Natural killer cell (primary cell): ENCODE measurements around the gene WASF2. TPM values are rescaled to one million over a fixed set of nuclear protein-coding genes. Genes with fewer than 3 reads are reported as not detected.

ENCODE experiments used
- ATAC-seq, 3 donors: fragments of 150-1000 bp in 2 of 3; fragments of 200-7000 bp in 1 of 3; cut with Tn5 transposase; 1 replicate in 1 of 3; 2 replicates in 2 of 3; pipeline ENCODE4 v1.10.0; 2021; ENCODE audit warnings: mild to moderate bottlenecking in 2 of 3, moderate library complexity in 2 of 3
- DNase-seq, 2 donors: peaks; one replicate each; pipeline versions ENCODE4 v3.0.0 to v3.0.0-alpha.2; 2013 to 2021; ENCODE audit warnings: mixed read lengths in 1 of 2
- H3K27ac ChIP-seq: one replicate; pipeline ENCODE4 v1.5.1; 2013; ENCODE audit warnings: mild to moderate bottlenecking, low read length
- H3K27me3 ChIP-seq: one replicate; pipeline ENCODE4 v1.6.1; 2013; ENCODE audit warnings: low read length; ENCODE audit not compliant: control insufficient read depth, insufficient read depth
- H3K36me3 ChIP-seq: one replicate; pipeline ENCODE4 v1.6.1; 2013; ENCODE audit warnings: low read length; ENCODE audit not compliant: control insufficient read depth, insufficient read depth
- H3K4me1 ChIP-seq: one replicate; pipeline ENCODE4 v1.6.1; 2013; ENCODE audit warnings: low read length; ENCODE audit not compliant: control insufficient read depth, insufficient read depth
- H3K4me3 ChIP-seq: one replicate; pipeline ENCODE4 v1.5.1; 2013; ENCODE audit warnings: low read length
- H3K9me3 ChIP-seq: one replicate; pipeline ENCODE4 v1.6.1; 2013; ENCODE audit warnings: low read length; ENCODE audit not compliant: control insufficient read depth, insufficient read depth
- H3K27ac Mint-ChIP-seq, 2 donors: one replicate each; pipeline ENCODE4 v1.8.0; 2022; ENCODE audit warnings: mild to moderate bottlenecking in 2 of 2, mixed read lengths in 2 of 2, moderate library complexity in 1 of 2
- H3K27me3 Mint-ChIP-seq, 2 donors: one replicate each; pipeline ENCODE4 v1.8.0; 2022; ENCODE audit warnings: low read depth in 2 of 2, mixed read lengths in 2 of 2
- H3K36me3 Mint-ChIP-seq: one replicate; pipeline ENCODE4 v1.8.0; 2022; ENCODE audit warnings: mixed read lengths
- H3K4me1 Mint-ChIP-seq, 2 donors: one replicate each; pipeline ENCODE4 v1.8.0; 2022; ENCODE audit warnings: mixed read lengths in 2 of 2
- H3K4me3 Mint-ChIP-seq: one replicate; pipeline ENCODE4 v1.8.0; 2022; ENCODE audit warnings: mild to moderate bottlenecking, moderate library complexity, mixed read lengths
- H3K9me3 Mint-ChIP-seq, 2 donors: one replicate each; pipeline ENCODE4 v1.8.0; 2022; ENCODE audit warnings: mixed read lengths in 2 of 2
- WGBS: methylation state at CpG from one replicate; pipeline ENCODE4 v1.1.7; 2013; ENCODE audit warnings: missing lambda C conversion rate; ENCODE audit not compliant: insufficient coverage; 5-methylcytosine and 5-hydroxymethylcytosine counted together
- intact Hi-C: fragments of 100-400 bp; cut with micrococcal nuclease; formaldehyde crosslinking; loops from one replicate; pipeline ENCODE4 v1.14.2; 2022
- total RNA-seq, 4 donors: library from RNA; stranded (reverse); fragments of 120-200 nt in 1 of 4; gene quantifications; one replicate each; pipeline versions ENCODE4 v1.2.3 to v1.2.4, GENCODE V29; 2013 to 2022
- TF ChIP-seq, protein P1 (sequence below): fragments of 200-600 bp; IDR thresholded peaks from one replicate; pipeline ENCODE4 v1.8.0; 2022; ENCODE audit warnings: antibody characterized with exemption

WASF2 gene
- total RNA-seq, 3 donors from 2014 or later (not counting 1 experiment from before 2014, with no cell fraction given), result 137 to 153 (median 143) TPM

- 93% methylated on average over 24 of the region's 24 CpGs for WGBS
- H3K4me3 Mint-ChIP-seq, result no peak overlapping the region
- ATAC-seq (no peak), DNase-seq (no peak)
- intact Hi-C loops, result no loop called here
- Histone ChIP-seq H3K4me1 (peaks cover 26% of the 10 kb centered on the region), H3K36me3 (no peaks in the 10 kb centered on the region), H3K4me3 (no peak overlapping the region), H3K9me3 (no peaks in the 10 kb centered on the region), H3K27ac (no peak overlapping the region), H3K27me3 (no peaks in the 10 kb centered on the region)
- no peak overlapping the region for H3K27ac Mint-ChIP-seq
- no peaks in the 10 kb centered on the region for H3K9me3 Mint-ChIP-seq
- H3K27me3 Mint-ChIP-seq, result peaks cover 0 to 4% of the 10 kb centered on the region in 2 donors
- H3K4me1 Mint-ChIP-seq, result peaks cover 19 to 24% of the 10 kb centered on the region in 2 donors
- no peaks in the 10 kb centered on the region for H3K36me3 Mint-ChIP-seq
- TF ChIP-seq, protein P1, sequence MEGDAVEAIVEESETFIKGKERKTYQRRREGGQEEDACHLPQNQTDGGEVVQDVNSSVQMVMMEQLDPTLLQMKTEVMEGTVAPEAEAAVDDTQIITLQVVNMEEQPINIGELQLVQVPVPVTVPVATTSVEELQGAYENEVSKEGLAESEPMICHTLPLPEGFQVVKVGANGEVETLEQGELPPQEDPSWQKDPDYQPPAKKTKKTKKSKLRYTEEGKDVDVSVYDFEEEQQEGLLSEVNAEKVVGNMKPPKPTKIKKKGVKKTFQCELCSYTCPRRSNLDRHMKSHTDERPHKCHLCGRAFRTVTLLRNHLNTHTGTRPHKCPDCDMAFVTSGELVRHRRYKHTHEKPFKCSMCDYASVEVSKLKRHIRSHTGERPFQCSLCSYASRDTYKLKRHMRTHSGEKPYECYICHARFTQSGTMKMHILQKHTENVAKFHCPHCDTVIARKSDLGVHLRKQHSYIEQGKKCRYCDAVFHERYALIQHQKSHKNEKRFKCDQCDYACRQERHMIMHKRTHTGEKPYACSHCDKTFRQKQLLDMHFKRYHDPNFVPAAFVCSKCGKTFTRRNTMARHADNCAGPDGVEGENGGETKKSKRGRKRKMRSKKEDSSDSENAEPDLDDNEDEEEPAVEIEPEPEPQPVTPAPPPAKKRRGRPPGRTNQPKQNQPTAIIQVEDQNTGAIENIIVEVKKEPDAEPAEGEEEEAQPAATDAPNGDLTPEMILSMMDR, result no peak
Observed at GRCh38 chr1:27519331-27520258, 29.6 kb upstream of the WASF2 start.

DNA sequence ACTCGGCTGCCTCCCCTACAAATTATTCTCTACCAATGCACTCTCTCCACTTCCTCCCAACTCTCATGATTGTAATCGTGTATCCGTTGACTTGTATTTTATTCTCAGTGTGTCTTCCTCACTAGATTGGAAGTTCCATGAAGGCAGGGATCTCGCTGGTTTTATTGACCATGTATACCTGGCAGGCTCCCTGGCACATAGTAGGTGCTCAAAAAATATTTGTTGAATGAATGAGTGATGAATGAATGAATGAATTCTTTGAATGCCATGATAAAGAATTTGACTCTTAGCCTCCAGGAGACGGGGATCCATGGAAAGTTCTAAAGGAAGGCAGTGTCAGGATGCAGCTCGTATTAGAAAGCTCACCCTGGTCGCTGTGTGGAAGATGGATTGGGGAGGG lies 28.8 kb upstream of the WASF2 start:
- no peak overlapping the region for H3K27ac Mint-ChIP-seq
- Histone ChIP-seq H3K27me3 (no peaks in the 10 kb centered on the region), H3K36me3 (no peaks in the 10 kb centered on the region), H3K4me1 (peaks cover 26% of the 10 kb centered on the region), H3K27ac (no peak overlapping the region), H3K4me3 (no peak overlapping the region), H3K9me3 (no peaks in the 10 kb centered on the region)
- TF ChIP-seq, protein P1, result no peak
- DNase-seq, result no peak
- H3K36me3 Mint-ChIP-seq, result no peaks in the 10 kb centered on the region
- H3K9me3 Mint-ChIP-seq, result no peaks in the 10 kb centered on the region
- peaks cover 19 to 26% of the 10 kb centered on the region in 2 donors for H3K4me1 Mint-ChIP-seq
- intact Hi-C loops, result no loop called here
- WGBS, result 94% methylated on average over 7 of the region's 7 CpGs
- peaks cover 0 to 4% of the 10 kb centered on the region in 2 donors for H3K27me3 Mint-ChIP-seq
- H3K4me3 Mint-ChIP-seq, result no peak overlapping the region
- ATAC-seq, result no peak

GRCh38 chr1:27517907-27518718 lies 28.1 kb upstream of the WASF2 start:
- ATAC-seq (no peak), DNase-seq (no peak)
- Mint-ChIP-seq H3K9me3 (no peaks in the 10 kb centered on the region), H3K27me3 (no peaks in the 10 kb centered on the region), H3K27ac (no peak overlapping the region), H3K4me1 (peaks cover 19 to 26% of the 10 kb centered on the region in 2 donors), H3K36me3 (no peaks in the 10 kb centered on the region), H3K4me3 (no peak overlapping the region)
- 88% methylated on average over 21 of the region's 21 CpGs for WGBS
- TF ChIP-seq, protein P1, result no peak
- Histone ChIP-seq H3K4me3 (no peak overlapping the region), H3K4me1 (peaks cover 22% of the 10 kb centered on the region), H3K27ac (no peak overlapping the region), H3K9me3 (no peaks in the 10 kb centered on the region), H3K27me3 (no peaks in the 10 kb centered on the region), H3K36me3 (no peaks in the 10 kb centered on the region)
- intact Hi-C loops, result no loop called here
